HG02678 (cell line): Measurements from ENCODE around the gene FAM200B.

Experiments
- ATAC-seq: cut with Tn5 transposase; IDR thresholded peaks from one replicate; pipeline ENCODE4 v1.9.1; 2021; ENCODE audit warnings: mild to moderate bottlenecking, moderate library complexity; ENCODE audit not compliant: unreplicated experiment

FAM200B gene

DNA sequence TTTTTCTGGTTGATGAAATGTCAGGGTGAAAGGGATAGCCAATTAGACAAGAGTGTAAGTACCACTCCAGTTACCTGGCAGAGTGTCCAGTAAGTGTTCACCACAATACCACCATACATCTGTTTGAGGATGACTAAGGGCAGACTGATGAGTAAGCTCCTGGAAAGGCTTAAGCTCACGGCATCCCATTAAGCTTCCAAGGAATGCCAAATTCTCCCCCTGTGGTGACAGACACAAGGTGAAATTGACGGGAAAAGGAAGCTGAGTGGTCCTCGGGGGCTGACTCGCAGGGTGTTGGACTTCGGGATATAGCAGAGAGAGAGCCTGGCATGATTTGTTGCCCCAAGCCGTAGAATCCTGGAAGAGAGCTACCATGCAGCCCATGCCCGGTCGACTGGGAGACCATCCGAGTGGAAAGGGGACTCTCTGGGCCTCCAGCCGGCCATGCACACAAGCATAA, 13.6 kb downstream of the FAM200B start:
- no peak for ATAC-seq

- ATAC-seq, result no peak
These were observed 14.1 kb downstream of the FAM200B start for GRCh38 chr4:15695729-15696128.

DNA sequence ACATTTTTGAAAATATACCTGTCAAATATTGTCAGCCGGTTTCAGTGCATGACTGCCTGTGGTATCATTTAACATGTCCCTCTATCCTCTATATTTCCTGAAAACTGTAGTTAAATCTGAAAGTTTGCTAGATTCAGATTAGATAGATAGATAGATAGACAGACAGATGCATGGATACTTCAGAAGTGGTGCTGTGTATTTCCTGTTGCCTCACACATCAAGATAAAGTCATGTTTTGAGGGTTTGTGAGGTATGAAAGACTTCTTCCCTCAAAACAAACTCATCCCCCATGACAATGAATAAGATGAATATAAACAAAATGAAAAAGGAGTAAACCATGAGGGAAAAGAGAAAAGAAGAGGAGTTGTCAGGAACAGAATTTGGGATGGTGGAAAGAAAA, 15.2 kb downstream of the FAM200B start:
- no peak for ATAC-seq

DNA sequence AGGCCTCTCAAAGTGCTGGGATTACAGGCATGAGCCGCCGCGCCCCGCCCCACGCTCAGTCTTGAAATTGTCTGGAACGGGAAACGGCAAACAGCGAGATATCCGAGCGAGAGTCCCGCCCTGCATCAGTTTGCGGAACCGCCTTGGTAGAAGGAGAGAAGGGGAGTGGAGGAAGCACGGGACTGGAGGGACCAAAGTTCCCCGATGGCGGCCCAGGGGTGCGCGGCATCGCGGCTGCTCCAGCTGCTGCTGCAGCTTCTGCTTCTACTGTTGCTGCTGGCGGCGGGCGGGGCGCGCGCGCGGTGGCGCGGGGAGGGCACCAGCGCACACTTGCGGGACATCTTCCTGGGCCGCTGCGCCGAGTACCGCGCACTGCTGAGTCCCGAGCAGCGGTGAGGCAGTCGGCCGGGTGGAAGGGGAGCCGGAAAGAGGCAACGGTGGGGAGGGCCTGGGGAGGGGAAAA, 21.3 kb downstream of the FAM200B start, which contains the start of gene BST1:
Gene BST1, plus strand, starts transcription at position 125 of the 463 bp plus-strand sequence. Its CDS starts 80 bp downstream, at position 205.
- peak; percentile 72 for ATAC-seq

DNA sequence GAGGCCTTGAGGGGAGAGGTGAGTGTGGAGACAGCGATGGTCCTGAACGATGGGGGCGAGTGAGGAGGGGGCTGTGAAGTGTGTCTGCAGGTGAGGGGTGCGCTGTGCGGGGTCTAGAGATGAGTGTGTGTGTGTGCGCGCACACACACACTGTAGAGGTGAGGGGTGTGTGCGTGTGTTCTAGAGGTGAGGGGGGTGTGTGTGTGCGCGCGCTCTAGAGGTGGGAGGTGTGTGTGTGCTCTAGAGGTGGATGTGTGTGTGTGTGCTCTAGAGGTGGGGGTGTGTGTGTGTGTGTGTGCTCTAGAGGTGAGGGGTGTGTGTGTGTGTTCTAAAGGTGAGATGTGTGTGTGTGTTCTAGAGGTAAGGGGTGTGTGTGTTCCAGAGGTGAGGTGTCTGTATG, 21.8 kb downstream of the FAM200B start:
- ATAC-seq, result no peak

GRCh38 chr4:15704129-15704528, 22.5 kb downstream of the FAM200B start:
- ATAC-seq, result no peak

DNA sequence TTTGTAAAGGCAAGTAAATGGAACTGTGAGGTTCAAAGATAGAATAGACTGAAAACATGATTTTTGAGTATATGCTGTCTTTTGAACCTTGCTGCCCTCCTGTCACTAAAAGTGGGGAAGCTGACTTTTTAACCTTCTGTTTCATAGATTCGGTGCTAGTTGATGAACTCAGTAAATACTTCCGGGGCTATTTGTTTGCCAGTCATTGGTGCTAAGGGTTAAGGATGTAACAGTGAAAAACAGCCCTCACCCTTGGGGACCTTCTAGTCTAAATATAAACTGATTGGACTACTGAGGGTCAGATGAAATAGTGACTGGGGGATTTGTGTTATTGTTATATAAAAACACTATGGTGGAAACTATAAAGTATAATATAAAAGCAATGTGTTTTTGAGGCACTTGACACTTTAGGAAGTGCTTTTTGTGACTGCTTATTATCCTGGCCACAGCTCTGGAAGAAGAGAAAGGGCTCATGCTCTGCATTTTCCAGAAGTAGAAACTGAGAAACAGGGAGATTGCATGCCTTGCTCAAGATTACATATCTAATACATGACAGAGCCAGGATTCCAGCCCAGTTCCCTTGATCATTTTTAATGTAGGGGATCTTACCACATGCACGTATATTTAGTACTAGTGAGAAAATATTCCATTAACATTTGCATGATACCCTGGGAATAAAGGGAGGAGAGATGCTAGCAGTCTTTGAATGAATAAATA, 25.2 kb downstream of the FAM200B start:
- ATAC-seq, result no peak

DNA sequence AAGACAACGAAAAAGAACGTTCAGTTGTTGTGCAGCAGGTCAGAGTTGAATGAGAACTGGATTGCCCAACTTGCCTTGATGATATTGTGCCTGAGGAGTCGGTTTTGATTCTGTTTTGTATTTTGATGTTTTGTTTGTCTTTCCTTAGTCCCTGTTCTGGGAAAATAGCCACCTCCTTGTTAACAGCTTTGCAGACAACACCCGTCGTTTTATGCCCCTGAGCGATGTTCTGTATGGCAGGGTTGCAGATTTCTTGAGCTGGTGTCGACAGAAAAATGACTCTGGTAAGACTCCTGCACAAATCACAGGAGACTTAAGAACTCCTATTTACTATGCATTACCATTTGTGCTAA, 25.7 kb downstream of the FAM200B start:
- ATAC-seq, result no peak

DNA sequence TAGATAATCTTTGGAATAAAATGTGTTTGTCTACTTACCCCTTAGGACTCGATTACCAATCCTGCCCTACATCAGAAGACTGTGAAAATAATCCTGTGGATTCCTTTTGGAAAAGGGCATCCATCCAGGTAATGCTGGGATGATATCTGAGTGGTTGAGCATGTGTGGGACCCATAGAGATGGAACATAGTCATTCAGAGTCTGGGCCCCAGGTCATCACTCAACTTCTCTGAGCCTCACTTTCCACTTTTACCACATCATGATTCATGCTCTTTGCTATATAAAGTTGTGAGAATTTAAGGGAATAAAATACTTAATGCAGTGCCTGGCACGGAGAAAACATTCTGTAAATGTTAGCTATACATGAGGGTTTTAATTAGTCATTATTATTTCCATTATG, 30.1 kb downstream of the FAM200B start:
- ATAC-seq, result no peak

GRCh38 chr4:15712214-15712613, 30.6 kb downstream of the FAM200B start:
- no peak for ATAC-seq

GRCh38 chr4:15714141-15714540, 32.5 kb downstream of the FAM200B start:
- no peak for ATAC-seq

DNA sequence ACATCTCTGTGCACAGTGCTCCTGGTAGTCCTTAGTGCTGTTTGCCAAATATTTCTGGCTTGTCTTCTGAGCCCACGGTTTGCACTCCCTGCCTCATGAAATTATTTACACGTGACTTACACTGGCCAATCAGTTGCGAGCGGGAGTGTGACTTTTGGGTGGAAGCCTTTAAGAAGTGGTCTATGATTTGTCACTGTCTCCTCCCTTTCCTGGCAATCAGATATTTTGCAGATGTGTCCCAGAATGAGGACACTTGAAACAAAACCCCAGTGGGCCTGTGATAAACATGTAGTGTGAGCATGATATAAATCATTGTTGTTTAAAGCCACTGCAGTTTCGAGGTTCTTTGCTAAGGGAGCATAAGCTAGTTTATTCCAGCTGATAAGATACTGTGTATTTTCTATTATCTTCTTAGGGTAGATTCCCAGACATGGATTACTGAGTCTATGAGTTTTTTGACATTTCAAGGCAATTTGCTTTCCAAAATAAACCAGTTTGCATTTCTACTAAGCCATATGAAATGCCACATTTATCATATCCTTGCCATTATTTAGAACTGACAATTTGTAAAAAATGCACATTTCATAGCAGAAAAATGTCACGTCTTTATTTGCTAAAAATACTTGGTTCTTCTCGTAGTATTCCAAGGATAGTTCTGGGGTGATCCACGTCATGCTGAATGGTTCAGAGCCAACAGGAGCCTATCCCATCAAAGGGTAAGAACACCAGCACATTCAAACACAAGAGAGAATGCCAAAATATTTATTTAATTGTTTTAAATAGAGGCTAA, 33.2 kb downstream of the FAM200B start:
- ATAC-seq, result no peak

GRCh38 chr4:15716115-15716514, 34.5 kb downstream of the FAM200B start:
- ATAC-seq, result no peak

- no peak for ATAC-seq
These were observed 35.5 kb downstream of the FAM200B start for GRCh38 chr4:15717086-15717485.

- ATAC-seq, result no peak
These were observed 36.2 kb downstream of the FAM200B start for GRCh38 chr4:15717657-15718416.

DNA sequence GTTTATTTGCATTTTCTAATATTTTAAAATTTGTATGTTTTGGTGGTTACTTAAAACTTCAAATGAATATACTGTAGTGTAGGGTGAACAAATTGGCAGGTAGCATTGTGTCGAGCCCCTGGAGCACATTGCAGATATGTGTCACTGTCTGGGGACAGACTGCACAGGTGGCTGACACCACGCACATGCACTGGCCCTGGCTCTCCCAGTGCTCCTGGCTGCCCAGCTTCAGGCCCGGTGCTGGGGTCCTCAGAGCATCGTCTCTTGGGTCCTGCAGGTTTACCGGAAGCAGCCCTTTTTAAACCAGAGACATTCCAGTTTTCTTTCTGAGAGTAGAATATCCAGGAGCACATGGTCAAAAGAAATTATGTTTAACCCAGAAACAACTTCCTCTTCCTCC, 36.8 kb downstream of the FAM200B start:
- ATAC-seq, result no peak

DNA sequence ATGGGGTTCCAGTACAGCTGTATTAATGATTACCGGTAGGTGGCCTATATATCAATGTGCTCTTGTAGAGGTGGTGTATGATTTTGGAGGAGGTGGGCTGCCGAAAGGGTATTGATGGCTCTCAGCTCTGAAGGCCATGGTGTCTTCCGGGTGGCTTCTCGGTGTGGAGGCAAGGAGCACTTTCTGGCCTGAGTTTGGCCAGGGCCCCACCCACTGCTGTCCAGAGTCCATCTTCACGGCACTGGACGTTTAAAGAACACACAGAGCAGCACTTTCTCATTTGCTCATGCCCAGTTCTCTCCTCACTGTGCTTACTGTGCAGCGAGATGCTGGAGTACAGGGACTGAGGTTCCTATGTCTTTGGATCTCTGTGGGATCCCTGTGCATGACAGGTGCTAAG, 37.3 kb downstream of the FAM200B start:
- no peak for ATAC-seq

DNA sequence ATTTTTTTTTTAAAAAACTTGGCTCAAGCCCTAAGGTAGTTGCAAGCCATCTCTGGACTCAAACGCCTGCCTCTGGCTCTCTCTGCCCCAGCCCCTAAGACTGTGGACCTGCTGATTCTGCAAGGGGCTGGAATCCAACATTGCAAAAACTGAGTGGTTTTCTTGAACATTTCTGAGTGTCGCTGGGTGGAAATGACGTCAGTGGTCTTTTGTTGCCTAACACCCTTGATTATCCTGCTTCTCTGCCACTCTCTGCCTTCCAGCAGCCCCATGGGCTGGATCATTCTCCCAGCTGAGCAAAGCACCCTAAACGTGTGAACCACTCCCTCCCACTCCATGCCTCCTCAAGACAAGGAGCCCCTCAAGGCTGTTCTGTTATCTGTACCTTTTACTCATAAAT, 37.9 kb downstream of the FAM200B start:
- no peak for ATAC-seq

- ATAC-seq, result no peak
These were observed 39.2 kb downstream of the FAM200B start for GRCh38 chr4:15720851-15721250.

DNA sequence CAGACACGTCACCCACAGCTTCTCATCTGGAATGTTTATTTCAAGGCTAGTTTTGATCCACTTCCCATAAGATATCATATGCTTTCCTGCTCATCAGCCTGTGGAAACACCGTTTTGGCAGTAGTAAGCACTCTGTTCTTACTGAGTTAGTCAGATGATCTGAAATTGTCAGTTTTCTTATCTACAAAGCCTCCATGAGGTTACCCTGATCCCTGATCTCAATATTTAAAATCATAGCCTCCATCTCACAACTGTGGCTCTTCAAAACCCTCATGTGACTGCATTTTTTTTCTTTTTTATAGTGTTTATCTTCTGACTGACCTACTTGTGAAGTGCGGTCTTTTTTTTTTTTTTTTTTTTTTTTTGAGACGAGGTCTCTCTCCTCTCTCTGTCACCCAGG, 44.0 kb downstream of the FAM200B start:
- ATAC-seq, result no peak

DNA sequence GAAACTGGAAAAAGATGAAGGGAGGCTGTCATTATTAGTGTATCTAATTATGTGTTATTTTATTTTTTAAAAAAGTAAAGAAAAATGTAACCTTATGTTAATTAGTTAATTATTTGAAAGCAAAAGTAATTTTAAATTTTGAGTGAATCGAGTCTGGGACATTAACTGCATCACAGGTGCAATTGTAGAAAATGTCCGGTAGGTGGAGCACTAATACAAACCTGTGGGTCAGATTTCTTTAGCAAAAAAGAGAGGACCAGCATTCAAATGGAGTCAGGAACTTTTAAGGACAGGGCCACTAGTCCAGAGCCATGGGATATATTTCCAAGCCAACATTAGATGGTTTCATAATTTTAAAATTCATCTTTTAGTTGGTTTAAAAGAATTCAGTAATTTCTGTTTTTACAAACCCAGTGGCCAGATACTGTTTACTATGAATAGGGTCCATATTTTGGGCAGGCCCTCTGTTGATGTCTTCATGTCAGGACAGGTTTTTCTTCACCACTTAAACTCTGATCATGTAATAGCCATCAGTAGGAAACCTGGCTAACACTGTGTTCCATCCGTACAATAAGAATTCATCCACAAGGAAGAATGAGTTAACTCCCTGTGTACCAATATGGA, 48.4 kb downstream of the FAM200B start:
- ATAC-seq, result peak; percentile 52
